NCI-H345 treated with DMSO at 0.1 percent for 48 hours (cell line): ENCODE data around the gene ALPL.

ENCODE experiments used
- DNase-seq: peaks from one replicate; lab custom pipeline; 2025; ENCODE audit not compliant: unreplicated experiment; lab: John Stamatoyannopoulos, UW

The ALPL gene

GRCh38 chr1:21596174-21596573 lies 87.0 kb downstream of the ALPL start:
- no peak for DNase-seq

GRCh38 chr1:21596628-21597027 lies 87.4 kb downstream of the ALPL start:
- no peak for DNase-seq

- no peak for DNase-seq
Observed at GRCh38 chr1:21597753-21598152, 88.5 kb downstream of the ALPL start.

- no peak for DNase-seq
Observed at GRCh38 chr1:21598417-21598816, 89.2 kb downstream of the ALPL start.

GRCh38 chr1:21598904-21599303 lies 89.7 kb downstream of the ALPL start:
- no peak for DNase-seq

GRCh38 chr1:21599402-21599801 lies 90.2 kb downstream of the ALPL start:
- DNase-seq, result no peak

- no peak for DNase-seq
Observed at GRCh38 chr1:21601278-21602048, 92.2 kb downstream of the ALPL start.

- no peak for DNase-seq
Observed at GRCh38 chr1:21603177-21604138, 94.2 kb downstream of the ALPL start.

GRCh38 chr1:21604208-21604957 lies 95.2 kb downstream of the ALPL start:
- no peak for DNase-seq

GRCh38 chr1:21605012-21605715 lies 95.9 kb downstream of the ALPL start:
- no peak for DNase-seq

GRCh38 chr1:21605964-21606705 lies 96.9 kb downstream of the ALPL start:
- no peak for DNase-seq

- no peak for DNase-seq
Observed at GRCh38 chr1:21607549-21608529, 98.6 kb downstream of the ALPL start.

- DNase-seq, result no peak
Observed at GRCh38 chr1:21608798-21609197, 99.6 kb downstream of the ALPL start.

GRCh38 chr1:21610027-21610426 lies 100.8 kb downstream of the ALPL start:
- no peak for DNase-seq

GRCh38 chr1:21610989-21611785 lies 102.0 kb downstream of the ALPL start:
- no peak for DNase-seq

GRCh38 chr1:21612057-21612456 lies 102.8 kb downstream of the ALPL start:
- no peak for DNase-seq

- no peak for DNase-seq
Observed at GRCh38 chr1:21613072-21613867, 104.0 kb downstream of the ALPL start.
